K562 (cell line): ENCODE measurements around the gene GRIN2D.
A peak's percentile ranks its signal among the peaks of the same experiment; 100 is the strongest.

Experiments used
- CTCF ChIP-seq, 3 experiments: IDR thresholded peaks in 2 of 3; conservative IDR thresholded peaks in 1 of 3; 2 replicates each; pipeline ENCODE4 v1.5.1; 2011 to 2012; ENCODE audit warnings: low read length in 3 of 3, mild to moderate bottlenecking in 3 of 3, control low read depth in 2 of 3, improper control_type of control experiment in 1 of 3, inconsistent platforms in 1 of 3, low read depth in 1 of 3, mixed read lengths in 1 of 3, moderate library complexity in 1 of 3; ENCODE audit not compliant: insufficient read depth in 2 of 3
- POLR2AphosphoS5 ChIP-seq: IDR thresholded peaks from 2 replicates; pipeline ENCODE4 v1.6.1; 2011; ENCODE audit warnings: mild to moderate bottlenecking, low read depth, low read length, moderate library complexity; ENCODE audit not compliant: control insufficient read depth, insufficient read depth

GRCh38 chr19:48391100-48392005, 2.1 kb upstream of the GRIN2D start, which contains the start of gene KDELR1:
- TF ChIP-seq CTCF (IDR thresholded peaks at IDR 0.05 in 2 of 3, conservative IDR thresholded peaks at IDR 0.05 in 1 of 3; ENCODE audit: insufficient read depth in 2 of 3, low read depth in 1 of 3, low read length in 3 of 3) (peak; percentile 95 to 97 (median 96)), POLR2AphosphoS5 (peak; percentile 52; the same call in 1 of the 2 replicates)
